Mucosa of gallbladder (tissue), 1 donor: ENCODE results near the gene UBAC2. TPM values are rescaled to one million over a fixed set of nuclear protein-coding genes. Genes with fewer than 3 reads are reported as not detected.
"Not testable (repeated sequence)": the region's sequence is repeated elsewhere in the genome, so short reads cannot be mapped to it uniquely, and the experiment has no call there.

Source experiments
- DNase-seq: peaks from one replicate; pipeline ENCODE4 v3.0.0-alpha.2; 2020; ENCODE audit warnings: low spot score
- total RNA-seq: library from RNA; stranded (reverse); gene quantifications from one replicate; pipeline ENCODE4 v1.2.1, GENCODE V29; 2021
- donor health status: DM: no; HTN: no; CAD: no.

The UBAC2 gene
- total RNA-seq, 1 donor from 2014 or later: 65.8 TPM

GRCh38 chr13:99214232-99214631 lies 13.6 kb downstream of the UBAC2 start:
- no peak for DNase-seq

DNA sequence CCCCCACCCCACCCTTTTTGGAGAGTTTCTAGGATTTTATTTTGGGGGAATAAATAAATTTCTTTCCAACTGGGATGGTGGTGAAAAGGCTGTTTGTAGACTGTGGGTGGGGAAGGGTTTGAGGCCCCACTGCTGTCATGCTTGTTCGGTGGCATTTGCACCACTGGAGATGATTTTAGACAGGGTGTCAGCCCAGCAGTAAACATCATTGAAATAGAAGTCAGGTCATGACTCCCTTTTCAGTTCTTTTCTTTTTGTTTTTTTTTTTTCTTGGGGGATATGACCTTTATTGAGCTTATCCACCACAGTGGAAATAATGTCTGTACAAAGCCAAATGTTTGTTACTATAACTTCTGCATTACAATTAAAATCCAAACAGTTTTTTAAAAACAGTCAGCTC lies 14.1 kb downstream of the UBAC2 start:
- DNase-seq: no peak

DNA sequence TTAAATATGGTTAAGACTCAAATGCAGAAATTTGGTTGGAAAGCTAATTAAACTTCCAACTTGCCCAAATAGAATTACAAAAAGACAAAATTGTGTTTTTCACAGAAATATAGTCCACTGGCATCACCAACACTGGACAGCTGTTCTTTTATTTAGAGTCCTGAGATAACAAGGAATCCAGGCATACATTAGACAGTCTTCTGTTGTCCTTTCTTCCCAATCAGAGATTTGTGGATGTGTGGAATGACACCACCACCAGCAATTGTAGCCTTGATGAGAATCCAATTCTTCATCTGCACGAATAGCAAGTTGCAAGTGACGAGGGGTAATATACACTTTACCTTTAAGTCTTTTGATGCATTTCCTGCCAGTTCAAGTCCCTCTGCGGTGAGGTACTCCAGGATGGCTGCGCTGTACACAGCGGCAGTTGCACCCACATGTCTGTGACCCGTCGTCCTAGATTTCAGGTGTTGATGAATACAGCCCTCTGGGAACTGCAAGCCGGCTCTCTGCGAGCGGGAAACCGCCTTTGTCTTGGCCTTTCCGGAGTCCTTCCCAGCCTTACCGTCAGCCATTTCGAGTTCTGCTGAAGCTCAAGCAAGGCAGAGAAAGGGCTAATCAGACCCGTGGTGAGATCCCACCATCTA lies 14.7 kb downstream of the UBAC2 start:
- no peak for DNase-seq

DNA sequence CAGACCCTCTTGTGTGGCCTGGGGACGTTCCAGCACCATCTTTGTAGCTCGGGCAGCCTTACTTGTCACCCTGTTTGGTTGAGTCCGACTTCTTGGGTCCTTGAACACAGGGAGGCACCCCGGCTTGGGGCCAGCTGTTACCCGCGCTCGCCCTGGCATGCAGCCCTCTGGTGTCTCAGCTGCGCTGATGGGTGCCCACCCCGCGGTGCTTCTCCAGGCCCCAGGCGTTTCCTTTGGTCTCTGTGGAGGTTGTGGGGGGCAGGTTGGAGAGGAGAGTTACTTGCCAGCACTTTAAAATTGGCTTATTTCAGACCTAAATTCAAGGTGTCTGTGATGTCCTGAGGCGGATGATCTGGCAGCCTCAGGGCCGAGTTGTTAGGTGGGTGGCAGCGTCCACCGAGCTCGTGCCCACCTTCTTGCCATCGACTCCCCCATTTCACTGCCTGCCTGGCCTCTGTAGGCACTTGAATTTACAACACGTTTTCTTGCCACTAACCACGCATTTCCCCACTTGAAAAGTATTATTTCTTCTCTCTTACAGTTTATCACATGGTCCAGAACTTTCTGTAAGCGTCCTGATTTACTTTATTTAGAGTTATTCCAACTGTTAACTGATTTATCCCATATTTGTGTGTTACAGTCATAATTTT lies 16.9 kb downstream of the UBAC2 start:
- DNase-seq: no peak

- no peak for DNase-seq
These were observed 17.5 kb downstream of the UBAC2 start for GRCh38 chr13:99218126-99218525.

GRCh38 chr13:99218545-99218944 lies 17.9 kb downstream of the UBAC2 start:
- peak; percentile 40 for DNase-seq

DNA sequence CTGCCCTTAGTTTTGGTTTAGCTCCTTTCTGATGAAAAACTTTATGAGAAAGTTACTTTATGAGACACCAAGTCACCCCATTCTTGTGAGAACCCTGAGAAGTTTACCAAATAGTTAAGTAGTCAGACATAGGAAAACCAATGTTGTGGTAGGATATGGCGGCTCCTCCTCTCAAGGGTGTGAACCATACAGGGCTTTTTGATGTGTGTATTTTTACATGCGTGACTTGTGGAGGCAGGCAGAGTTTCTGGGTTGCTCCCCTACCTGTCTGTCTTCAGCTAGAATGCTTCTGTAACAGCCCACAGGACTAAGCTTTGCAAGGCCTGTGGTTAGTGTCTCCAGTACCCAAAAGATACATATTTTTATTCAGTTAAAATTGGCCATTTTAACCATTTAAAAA lies 18.3 kb downstream of the UBAC2 start:
- DNase-seq: no peak

DNA sequence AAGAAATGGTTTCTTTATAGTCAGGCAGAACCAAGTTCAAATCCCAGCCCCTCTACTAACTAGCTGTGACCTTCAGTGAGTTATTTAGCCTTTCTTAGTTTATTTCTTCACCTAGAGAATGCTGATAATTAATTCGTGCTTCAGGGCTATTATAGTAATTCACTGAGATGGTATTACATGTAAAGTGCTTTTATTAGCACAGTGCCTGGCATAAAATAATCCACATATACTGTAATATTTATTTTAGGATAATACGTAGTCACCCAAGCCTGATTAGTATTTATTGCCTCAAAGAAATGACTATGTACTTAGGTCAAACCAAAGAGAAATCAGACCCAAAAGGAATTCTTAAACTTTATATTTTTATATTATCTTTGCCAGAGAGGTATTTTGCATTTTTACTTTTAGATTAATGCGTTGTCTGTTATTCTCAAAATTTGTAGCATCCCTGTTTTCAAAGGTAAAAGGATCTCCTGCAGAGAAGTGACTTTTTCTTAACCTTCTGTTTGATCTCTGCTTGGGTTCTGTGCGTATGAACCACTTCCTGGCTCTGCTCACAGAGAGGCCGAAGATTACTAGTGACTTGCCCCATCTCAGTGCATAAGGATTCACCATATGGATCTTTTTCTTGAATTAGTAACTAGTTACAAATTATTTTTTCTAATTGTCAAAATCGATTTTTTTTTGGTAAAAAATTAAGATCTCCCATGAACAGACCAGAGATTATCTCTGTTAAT lies 19.7 kb downstream of the UBAC2 start:
- DNase-seq: no peak

GRCh38 chr13:99221567-99222239 lies 21.0 kb downstream of the UBAC2 start:
- DNase-seq: no peak

- no peak for DNase-seq
These were observed 22.9 kb downstream of the UBAC2 start for GRCh38 chr13:99223587-99223986.

DNA sequence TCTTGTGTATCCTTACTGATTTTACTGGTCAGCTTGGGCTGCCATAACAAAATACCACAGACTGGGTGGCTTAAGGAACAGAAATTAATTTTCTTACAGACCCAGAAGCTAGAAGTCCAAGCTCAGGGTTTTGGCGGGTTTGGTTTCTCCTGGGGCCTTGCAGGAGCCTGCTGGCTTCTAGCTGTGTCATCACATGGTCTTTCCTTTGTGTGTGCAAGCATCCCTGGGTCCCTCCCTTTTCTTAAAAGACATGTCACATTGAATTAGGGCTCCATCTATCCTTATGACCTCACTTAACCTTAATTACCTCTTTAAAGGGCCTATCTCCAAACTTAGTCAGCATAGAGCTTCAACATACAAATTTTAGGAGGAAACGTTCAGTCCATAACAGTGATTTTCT lies 23.4 kb downstream of the UBAC2 start:
- no peak for DNase-seq

DNA sequence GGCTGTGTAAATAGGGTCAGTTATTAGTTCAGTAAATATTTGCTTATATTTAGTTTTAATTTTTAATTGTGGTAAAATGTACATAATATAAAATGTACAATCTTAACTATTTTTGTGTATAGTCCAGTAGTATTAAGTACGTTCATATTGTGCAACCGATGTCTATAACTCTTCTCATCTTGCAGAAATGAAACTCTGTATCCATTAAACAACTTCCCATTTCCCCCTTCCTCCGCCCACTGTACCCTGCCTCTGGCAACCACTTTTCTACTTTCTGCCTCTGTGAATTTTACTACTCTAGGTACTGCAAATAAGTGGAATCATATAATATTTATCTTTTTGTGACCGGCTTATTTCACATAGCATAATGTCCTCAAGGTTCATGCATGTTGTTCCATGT lies 24.4 kb downstream of the UBAC2 start:
- no peak for DNase-seq

GRCh38 chr13:99226513-99226912 lies 25.9 kb downstream of the UBAC2 start:
- no peak for DNase-seq

- DNase-seq: no peak
These were observed 26.8 kb downstream of the UBAC2 start for GRCh38 chr13:99227331-99227900.

GRCh38 chr13:99227909-99228688 lies 27.4 kb downstream of the UBAC2 start:
- DNase-seq: no peak

DNA sequence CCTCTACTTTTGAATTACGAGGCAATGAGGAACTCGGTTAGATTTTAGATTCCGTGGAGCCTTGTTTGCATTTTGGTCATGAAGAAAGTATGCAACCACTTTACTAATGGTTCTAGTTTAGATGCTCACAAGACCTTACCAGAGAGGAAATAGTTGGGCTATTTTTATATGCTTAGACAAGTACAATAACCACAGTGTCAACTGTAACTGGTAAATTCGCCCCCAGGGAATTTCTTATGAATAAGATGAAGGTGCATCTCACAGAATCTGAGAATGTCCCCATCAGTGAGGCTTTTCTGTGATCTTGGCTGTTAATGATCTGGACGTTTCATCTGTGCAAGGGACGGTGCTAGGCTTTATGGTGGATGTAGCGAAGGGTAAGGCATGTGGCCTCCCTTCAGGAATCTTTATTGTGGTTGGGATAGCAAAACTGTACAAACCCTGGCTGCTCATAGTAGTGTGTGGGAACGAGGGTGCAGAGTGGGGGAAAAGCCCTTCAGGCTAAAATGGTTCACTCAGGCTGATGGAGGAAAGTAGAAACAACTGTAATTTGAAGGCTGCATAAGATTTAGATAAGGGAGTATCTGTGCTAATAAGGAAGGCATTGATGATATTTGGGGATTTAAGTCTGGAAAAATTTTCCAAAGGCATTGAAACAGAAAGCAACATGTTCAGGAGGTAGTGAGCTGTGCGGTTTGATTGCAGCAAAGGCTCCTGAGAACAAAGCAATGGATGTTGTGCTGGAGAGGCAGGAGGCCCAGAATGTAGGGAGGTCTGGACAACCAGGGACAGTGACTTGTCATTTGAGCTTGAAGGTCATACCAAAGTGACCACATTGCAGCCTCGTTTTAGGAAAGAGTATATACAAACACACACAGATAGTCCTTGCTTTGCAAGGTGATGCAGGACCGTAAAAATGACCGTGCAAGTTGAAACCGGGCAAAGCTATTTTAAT lies 28.4 kb downstream of the UBAC2 start:
- DNase-seq: no peak

DNA sequence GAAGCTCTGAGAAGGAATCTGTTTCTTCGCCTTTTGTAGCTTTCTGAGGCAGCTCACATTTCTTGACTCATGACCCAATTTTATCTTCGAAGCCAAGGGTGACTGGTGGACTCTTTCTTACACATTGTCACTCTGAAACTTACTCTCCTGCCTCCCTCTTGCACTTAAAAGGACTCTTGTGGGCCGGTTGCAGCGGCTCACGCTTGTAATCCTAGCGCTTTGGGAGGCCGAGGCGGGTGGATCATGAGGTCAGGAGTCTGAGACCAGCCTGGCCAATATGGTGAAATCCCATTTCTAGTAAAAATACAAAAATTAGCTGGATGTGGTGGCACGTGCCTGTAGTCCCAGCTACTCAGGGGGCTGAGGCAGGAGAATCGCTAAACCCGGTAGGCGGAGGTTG lies 29.9 kb downstream of the UBAC2 start:
- DNase-seq: not testable (repeated sequence)

- DNase-seq: no peak
These were observed 30.3 kb downstream of the UBAC2 start for GRCh38 chr13:99230991-99231390.

- no peak for DNase-seq
These were observed 31.1 kb downstream of the UBAC2 start for GRCh38 chr13:99231721-99232120.

- no peak for DNase-seq
These were observed 37.5 kb downstream of the UBAC2 start for GRCh38 chr13:99237981-99238662.
